ENCODE measurements around the gene RMND1.
"Not testable (repeated sequence)": the region's sequence is repeated elsewhere in the genome, so short reads cannot be mapped to it uniquely, and the experiment has no call there.

The RMND1 gene

GRCh38 chr6:151356983-151357382 is 94.9 kb downstream of the RMND1 start:
- H3K4me1 ChIP-seq; DNase-seq (ENCODE audit: low spot score in 2 of 2); H3K27me3 ChIP-seq (ENCODE audit: low read depth); in situ Hi-C loops (cut with MboI; ENCODE audit: low sequenced_read_pairs); H3K9me3 ChIP-seq; H3K4me3 ChIP-seq: not testable (repeated sequence)
- H3K36me3 ChIP-seq (replicated peaks) = peaks cover 15% of the 10 kb centered on the region

Data from HAP-1 (cell line).